SJCRH30 (cell line): ENCODE results near the gene UBTFL1. TPM values are rescaled to one million over a fixed set of nuclear protein-coding genes. Genes with fewer than 3 reads are reported as not detected.
A peak's percentile ranks its signal among the peaks of the same experiment; 100 is the strongest.
"Not testable (repeated sequence)": the region's sequence is repeated elsewhere in the genome, so short reads cannot be mapped to it uniquely, and the experiment has no call there.

Experiments
- DNase-seq, 2 experiments: peaks; one replicate each; pipeline ENCODE4 v3.0.0-alpha.2; 2015 to 2020
- H3K27ac ChIP-seq: fragments of 250-450 bp; sonication (Bioruptor Pico); 2 replicates; pipeline ENCODE4 v1.5.1; 2020; ENCODE audit warnings: mild to moderate bottlenecking, moderate library complexity
- H3K27me3 ChIP-seq: fragments of 250-450 bp; sonication (Bioruptor Pico); 2 replicates; pipeline ENCODE4 v1.5.1; 2020; ENCODE audit warnings: mild to moderate bottlenecking, moderate library complexity
- H3K36me3 ChIP-seq: fragments of 250-450 bp; sonication (Bioruptor Pico); 2 replicates; pipeline ENCODE4 v1.5.1; 2020; ENCODE audit warnings: mild to moderate bottlenecking, moderate library complexity
- H3K4me1 ChIP-seq: fragments of 250-450 bp; sonication (Bioruptor Pico); 2 replicates; pipeline ENCODE4 v1.5.1; 2020; ENCODE audit warnings: mild to moderate bottlenecking, moderate library complexity
- H3K4me3 ChIP-seq: fragments of 250-450 bp; sonication (Bioruptor Pico); 2 replicates; pipeline ENCODE4 v1.5.1; 2020; ENCODE audit warnings: mild to moderate bottlenecking, moderate library complexity
- H3K9me3 ChIP-seq: fragments of 250-450 bp; sonication (Bioruptor Pico); replicated peaks from 2 replicates; pipeline ENCODE4 v1.5.1; 2020; ENCODE audit warnings: mild to moderate bottlenecking, moderate library complexity
- total RNA-seq: library from RNA; depleted of rRNA; stranded (reverse); fragments of >200 nt; shearing (Covaris generic); gene quantifications from 2 replicates; pipeline ENCODE4 v1.2.3, GENCODE V29; 2014; rRNA removed

The UBTFL1 gene, protein sequence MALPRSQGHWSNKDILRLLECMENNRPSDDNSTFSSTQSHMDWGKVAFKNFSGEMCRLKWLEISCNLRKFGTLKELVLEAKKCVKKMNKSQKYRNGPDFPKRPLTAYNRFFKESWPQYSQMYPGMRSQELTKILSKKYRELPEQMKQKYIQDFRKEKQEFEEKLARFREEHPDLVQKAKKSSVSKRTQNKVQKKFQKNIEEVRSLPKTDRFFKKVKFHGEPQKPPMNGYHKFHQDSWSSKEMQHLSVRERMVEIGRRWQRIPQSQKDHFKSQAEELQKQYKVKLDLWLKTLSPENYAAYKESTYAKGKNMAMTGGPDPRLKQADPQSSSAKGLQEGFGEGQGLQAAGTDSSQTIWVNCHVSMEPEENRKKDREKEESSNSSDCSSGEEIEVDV
- total RNA-seq, result not detected in 2 replicates

GRCh38 chr11:90085650-90086049 is at the start of gene UBTFL1:
Gene UBTFL1 (plus strand): TSS chr11:90085950. CDS start chr11:90085950, 0 bp downstream.
- not testable (repeated sequence) for H3K4me3 ChIP-seq, DNase-seq, H3K27me3 ChIP-seq, H3K4me1 ChIP-seq, H3K27ac ChIP-seq, H3K9me3 ChIP-seq, H3K36me3 ChIP-seq

DNA sequence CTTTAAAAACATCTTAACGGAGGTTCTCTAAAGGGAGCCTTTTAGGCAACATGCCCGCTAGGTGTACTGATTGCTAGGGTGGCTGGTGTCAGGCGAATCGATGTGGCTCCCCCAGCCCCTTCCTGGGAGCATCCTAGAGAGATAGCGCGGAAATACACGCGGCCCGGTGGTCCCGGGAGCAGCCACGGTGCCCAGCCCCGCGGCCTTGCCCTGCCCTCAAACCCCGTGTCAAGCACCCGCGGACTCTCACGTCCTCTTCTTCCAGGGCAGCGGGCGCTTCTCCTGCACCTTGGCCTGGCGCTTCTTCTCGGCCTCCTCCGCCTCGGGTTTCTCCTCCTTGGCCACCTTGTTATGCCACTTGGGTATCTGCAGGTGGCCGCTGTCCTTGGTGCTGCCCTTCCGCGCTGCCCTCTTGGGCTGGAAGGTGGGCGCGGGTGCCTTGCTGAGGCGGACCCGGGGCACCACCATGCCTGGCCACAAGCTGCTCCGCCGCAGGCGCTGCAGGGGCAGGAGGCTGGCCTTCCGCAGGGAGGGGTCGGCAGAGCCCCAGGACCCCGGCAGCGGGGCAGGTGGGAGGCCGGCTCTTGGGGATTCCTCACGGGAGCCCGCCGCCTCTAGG is 34.0 kb upstream of the UBTFL1 start:
- not testable (repeated sequence) for H3K9me3 ChIP-seq, DNase-seq, H3K27ac ChIP-seq, H3K4me1 ChIP-seq, H3K4me3 ChIP-seq, H3K36me3 ChIP-seq, H3K27me3 ChIP-seq

DNA sequence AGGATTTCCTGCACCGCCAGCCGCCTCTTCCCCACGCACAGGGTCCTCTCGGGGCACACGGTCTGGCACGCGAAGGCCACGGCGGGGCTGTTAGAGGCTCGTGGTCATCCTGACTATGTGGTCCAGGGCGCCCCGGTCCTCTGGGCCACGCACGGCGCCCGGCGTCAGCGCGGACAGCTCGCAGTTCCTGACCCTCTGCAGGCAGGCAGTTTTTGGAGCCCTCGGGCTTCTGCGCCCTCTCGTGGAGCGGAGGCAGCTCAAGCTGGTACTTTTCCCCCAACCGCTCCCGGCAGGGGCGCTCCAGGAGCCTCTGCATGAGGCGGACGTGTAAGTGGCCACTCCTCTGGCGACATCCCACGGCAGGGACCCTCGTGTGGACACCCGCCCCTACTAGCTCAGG is 33.4 kb upstream of the UBTFL1 start:
- DNase-seq, H3K4me3 ChIP-seq, H3K9me3 ChIP-seq, H3K36me3 ChIP-seq, H3K4me1 ChIP-seq, H3K27ac ChIP-seq, H3K27me3 ChIP-seq: not testable (repeated sequence)

DNA sequence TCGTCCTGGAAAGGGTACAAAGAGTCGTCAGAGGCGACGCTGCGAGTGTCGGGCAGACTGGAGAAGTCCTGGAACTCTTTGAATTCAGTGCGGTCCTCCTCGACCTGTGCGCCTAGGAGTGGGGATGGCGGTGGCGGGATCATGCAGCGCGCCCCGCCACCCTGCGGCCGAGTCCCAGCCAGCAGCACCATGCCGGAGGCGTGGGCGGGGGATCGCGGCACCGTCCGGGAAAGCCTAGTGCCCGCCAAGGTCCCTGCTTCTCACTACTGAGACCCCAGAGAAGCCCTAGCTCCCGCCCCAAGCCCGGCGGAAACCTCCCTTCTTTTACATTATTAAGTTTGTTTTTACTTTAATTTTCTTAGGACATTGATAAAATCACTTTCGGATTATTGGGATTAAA is 32.2 kb upstream of the UBTFL1 start:
- H3K27me3 ChIP-seq, H3K4me1 ChIP-seq, H3K36me3 ChIP-seq: not testable (repeated sequence)

GRCh38 chr11:90088731-90089130 is 3.0 kb downstream of the UBTFL1 start:
- H3K36me3 ChIP-seq, H3K27ac ChIP-seq, H3K4me1 ChIP-seq, H3K4me3 ChIP-seq, H3K9me3 ChIP-seq, H3K27me3 ChIP-seq, DNase-seq: not testable (repeated sequence)

More for the DNA sequence above, 32.2 kb upstream of the UBTFL1 start:
- not testable (repeated sequence) for H3K4me3 ChIP-seq, H3K27ac ChIP-seq, H3K9me3 ChIP-seq, DNase-seq

DNA sequence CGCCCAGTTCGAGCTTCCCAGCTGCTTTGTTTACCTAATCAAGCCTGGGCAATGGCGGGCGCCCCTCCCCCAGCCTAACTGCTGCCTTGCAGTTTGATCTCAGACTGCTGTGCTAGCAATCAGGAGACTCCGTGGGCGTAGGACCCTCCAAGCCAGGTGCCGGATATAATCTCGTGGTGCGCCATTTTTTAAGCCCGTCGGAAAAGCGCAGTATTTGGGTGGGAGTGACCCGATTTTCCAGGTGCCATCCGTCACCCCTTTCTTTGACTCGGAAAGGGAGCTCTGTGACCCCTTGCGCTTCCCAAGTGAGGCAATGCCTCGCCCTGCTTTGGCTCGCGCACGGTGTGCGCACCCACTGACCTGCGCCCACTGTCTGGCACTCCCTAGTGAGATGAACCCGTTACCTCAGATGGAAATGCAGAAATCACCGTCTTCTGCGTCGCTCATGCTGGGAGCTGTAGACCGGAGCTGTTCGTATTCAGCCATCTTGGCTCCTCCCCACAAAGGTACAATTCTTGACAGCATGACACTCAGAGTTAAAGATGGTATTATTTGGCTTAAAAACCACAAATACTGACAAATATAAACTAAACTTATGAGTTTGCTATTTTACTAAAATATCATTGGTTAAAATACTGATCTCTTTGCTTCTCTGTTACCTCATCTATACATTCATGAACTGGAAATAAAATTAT is 9.6 kb downstream of the UBTFL1 start:
- H3K4me3 ChIP-seq, H3K9me3 ChIP-seq, H3K27me3 ChIP-seq, H3K4me1 ChIP-seq, H3K27ac ChIP-seq, DNase-seq, H3K36me3 ChIP-seq: not testable (repeated sequence)

GRCh38 chr11:90098261-90098660 is 12.5 kb downstream of the UBTFL1 start:
- H3K4me1 ChIP-seq, H3K27ac ChIP-seq, DNase-seq, H3K36me3 ChIP-seq, H3K9me3 ChIP-seq, H3K4me3 ChIP-seq, H3K27me3 ChIP-seq: not testable (repeated sequence)

DNA sequence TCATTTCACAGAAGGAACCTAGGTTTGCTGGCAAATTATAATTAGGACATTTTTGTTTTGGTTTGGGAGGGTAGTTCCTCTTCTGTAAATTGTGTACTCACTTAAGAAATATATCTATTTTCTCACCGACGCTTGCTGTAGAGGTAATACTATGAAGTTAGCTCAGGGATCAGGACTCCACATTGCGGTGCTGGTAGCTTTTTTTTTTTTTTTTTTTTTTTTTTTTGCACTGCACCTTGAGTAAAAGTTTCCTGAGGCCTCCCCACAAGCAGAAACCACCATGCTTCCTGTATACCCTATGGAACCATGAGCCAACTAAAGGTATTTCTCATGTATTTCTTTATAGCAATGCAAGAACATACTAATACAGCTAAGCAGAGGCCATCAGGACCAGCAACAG is 14.7 kb downstream of the UBTFL1 start:
- no peak overlapping the region for H3K4me3 ChIP-seq

GRCh38 chr11:90113541-90113940 is 27.8 kb downstream of the UBTFL1 start:
- peak in 1 of 2 experiments; percentile 17 for DNase-seq
- Histone ChIP-seq H3K27ac (no peak overlapping the region), H3K27me3 (no peaks in the 10 kb centered on the region), H3K9me3 (no peaks in the 10 kb centered on the region), H3K36me3 (no peaks in the 10 kb centered on the region), H3K4me1 (no peaks in the 10 kb centered on the region), H3K4me3 (no peak overlapping the region)

More for the DNA sequence above, 14.7 kb downstream of the UBTFL1 start:
- H3K4me1 ChIP-seq, result no peaks in the 10 kb centered on the region
- H3K27ac ChIP-seq, result no peak overlapping the region
- H3K36me3 ChIP-seq, result no peaks in the 10 kb centered on the region
- DNase-seq, result no peak
- no peaks in the 10 kb centered on the region for H3K9me3 ChIP-seq
- H3K27me3 ChIP-seq, result no peaks in the 10 kb centered on the region

- Histone ChIP-seq H3K4me1 (no peaks in the 10 kb centered on the region), H3K27ac (no peak overlapping the region), H3K27me3 (no peaks in the 10 kb centered on the region; the same call in 1 of the 2 replicates), H3K9me3 (no peaks in the 10 kb centered on the region), H3K4me3 (no peak overlapping the region), H3K36me3 (no peaks in the 10 kb centered on the region)
- no peak for DNase-seq
Measured at GRCh38 chr11:90120191-90120590, 34.4 kb downstream of the UBTFL1 start.

GRCh38 chr11:90124371-90124770 is 38.6 kb downstream of the UBTFL1 start:
- no peaks in the 10 kb centered on the region for H3K36me3 ChIP-seq
- no peaks in the 10 kb centered on the region; the same call in 1 of the 2 replicates for H3K27me3 ChIP-seq
- no peak overlapping the region for H3K27ac ChIP-seq
- H3K9me3 ChIP-seq, result no peaks in the 10 kb centered on the region
- H3K4me3 ChIP-seq, result no peak overlapping the region
- DNase-seq, result no peak
- H3K4me1 ChIP-seq, result no peaks in the 10 kb centered on the region

DNA sequence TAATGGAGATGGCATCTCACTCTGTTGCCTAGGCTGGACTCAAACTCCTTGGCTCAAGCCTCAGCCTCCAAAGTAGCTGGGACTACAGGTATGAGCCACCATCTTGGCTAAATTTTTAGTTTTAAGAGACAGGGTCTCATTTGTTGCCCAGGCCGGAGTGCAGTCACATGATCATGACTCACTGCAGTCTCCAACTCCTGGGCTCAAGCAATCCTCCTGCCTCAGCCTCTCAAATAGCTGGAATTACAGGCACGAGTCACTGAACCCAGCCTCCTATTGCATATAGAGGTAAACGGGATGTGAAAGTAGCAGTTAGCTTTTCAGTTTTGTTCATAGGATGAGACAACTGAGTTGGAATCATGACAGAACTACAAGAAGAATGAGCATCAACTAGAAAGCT is 39.2 kb downstream of the UBTFL1 start:
- Histone ChIP-seq H3K4me1 (no peaks in the 10 kb centered on the region), H3K4me3 (no peak overlapping the region), H3K36me3 (no peaks in the 10 kb centered on the region), H3K9me3 (no peaks in the 10 kb centered on the region), H3K27me3 (no peaks in the 10 kb centered on the region; the same call in 1 of the 2 replicates), H3K27ac (no peak overlapping the region)
- no peak for DNase-seq

DNA sequence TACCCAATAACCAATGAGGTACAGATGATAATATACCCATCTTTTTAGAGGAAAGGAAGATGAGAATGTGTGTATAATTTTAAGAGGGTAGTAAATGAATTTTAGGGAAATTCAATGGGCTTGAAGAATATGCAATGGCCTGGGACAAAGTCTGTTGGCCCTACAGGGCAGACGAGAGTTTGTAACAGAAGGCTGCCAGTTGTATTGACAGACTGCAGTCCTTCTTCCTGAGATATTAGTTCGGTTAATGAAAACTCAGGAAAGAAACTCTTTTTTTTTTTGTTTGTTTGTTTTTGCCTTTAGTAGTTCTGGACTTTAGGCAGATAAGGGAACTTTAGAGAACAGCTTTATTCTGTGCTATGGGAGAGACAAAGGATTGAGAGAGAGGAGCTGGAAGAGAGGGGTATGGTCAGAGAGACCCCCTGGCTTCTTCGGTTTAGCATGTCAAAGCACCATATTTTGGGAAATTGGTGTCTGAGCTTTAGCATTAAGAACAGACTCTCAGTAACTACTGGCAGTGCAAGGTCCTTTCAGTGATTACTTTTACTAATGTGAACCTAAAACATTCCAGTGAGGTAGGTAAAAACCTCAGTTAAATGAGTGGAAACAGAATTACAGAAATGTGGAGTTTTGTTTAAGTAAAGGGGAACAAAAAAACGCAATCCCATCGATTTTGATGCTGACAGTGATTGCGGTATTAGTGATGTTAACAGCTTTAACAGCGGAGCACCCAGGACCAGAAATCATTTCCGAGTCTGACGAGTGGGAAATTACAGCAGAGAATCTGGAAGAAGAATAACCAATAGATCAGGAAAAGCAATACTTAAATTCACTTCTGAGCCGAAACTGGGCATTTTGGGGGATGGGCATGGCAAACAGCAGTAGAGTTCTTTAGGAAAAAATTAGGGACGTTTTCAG is 48.1 kb downstream of the UBTFL1 start:
- no peaks in the 10 kb centered on the region for H3K9me3 ChIP-seq
- no peaks in the 10 kb centered on the region for H3K36me3 ChIP-seq
- H3K27ac ChIP-seq, result no peak overlapping the region
- no peak for DNase-seq
- no peaks in the 10 kb centered on the region for H3K4me1 ChIP-seq
- H3K27me3 ChIP-seq, result no peaks in the 10 kb centered on the region
- H3K4me3 ChIP-seq, result no peak overlapping the region

DNA sequence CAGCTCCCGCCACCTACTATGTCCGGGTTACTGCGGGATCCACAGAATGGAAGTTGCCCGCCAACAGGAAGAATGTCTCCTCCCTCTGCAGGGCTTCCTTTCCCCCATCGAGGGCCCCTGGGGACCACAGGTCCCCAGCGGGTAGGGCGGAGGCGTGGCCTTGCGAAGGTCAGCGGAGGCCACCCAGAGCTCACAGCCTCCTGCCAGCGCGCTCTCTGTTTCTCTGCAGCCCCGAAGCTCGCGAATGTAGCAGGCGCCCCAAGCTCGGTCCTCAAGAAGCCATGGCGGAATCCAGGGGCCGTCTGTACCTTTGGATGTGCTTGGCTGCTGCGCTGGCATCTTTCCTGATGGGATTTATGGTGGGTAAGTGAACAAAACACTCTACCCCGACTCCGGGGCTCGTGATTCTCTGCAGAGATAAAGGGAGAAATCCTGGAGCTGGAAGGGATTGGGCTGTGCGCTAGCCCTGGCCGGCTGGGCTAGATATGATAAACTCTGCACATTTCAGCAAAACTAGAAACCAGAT is 48.8 kb downstream of the UBTFL1 start, which contains the start of gene NAALAD2:
Gene NAALAD2, plus strand, starts transcription at position 186 of the 526 bp plus-strand sequence. Its CDS starts 96 bp downstream, at position 282.
- H3K27ac ChIP-seq, result no peak within 1 kb of the TSS

More for the DNA sequence above, 48.8 kb downstream of the UBTFL1 start, which contains the start of gene NAALAD2:
- no peaks in the 10 kb centered on the region for H3K36me3 ChIP-seq
- no peaks in the 10 kb centered on the region for H3K4me1 ChIP-seq
- H3K27me3 ChIP-seq, result no peaks in the 10 kb centered on the region
- no peak for DNase-seq
- H3K9me3 ChIP-seq, result no peaks in the 10 kb centered on the region
- H3K4me3 ChIP-seq, result no peak within 1 kb of the TSS
